LNCAP (cell line): ENCODE measurements around the gene KLRC3.

Experiments
- TF ChIP-seq, protein P1 (sequence below): fragments of 450-650 bp; IDR thresholded peaks from 2 replicates; pipeline ENCODE4 v1.5.1; 2017; ENCODE audit warnings: mild to moderate bottlenecking

Gene KLRC3

DNA sequence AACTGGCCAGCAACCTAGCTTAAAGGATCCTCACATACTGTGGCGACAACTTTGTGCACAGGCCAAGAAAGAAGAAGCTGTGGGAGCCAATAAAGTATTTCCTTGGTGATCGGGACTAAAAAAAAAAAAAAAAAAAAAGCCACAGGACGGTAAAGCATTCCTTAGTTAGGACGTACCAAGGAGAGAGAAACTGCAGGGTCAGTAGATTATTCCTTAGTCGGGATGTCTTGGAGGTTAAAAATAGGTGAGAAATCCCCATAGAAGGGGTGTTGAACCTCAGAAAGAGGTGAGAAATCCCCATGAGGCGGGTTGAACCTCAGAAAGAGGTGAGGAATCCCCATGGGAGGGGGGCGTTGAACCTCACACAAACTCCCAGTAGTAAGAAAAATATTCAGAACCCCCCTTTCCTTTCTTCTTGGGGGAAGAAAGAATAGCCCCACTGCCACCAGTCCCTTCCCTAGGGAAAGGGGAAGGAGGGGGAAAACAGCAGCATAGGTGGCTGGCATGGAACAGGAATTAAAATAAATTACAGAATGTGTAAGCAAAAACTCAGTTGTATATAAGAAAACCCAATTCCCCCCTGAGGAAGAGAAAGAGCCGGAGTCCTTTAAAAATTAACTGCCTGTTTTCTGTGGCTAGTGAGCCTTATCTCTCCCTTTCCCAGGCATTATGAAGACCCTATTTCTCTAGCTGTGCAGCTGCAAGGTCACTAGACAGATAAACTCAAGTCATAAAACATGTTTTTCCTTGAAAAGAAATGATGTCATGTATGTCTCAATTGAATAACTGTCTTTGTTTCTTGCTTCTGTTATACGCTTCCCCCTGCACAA lies 57.4 kb downstream of the KLRC3 start:
- TF ChIP-seq, protein P1, sequence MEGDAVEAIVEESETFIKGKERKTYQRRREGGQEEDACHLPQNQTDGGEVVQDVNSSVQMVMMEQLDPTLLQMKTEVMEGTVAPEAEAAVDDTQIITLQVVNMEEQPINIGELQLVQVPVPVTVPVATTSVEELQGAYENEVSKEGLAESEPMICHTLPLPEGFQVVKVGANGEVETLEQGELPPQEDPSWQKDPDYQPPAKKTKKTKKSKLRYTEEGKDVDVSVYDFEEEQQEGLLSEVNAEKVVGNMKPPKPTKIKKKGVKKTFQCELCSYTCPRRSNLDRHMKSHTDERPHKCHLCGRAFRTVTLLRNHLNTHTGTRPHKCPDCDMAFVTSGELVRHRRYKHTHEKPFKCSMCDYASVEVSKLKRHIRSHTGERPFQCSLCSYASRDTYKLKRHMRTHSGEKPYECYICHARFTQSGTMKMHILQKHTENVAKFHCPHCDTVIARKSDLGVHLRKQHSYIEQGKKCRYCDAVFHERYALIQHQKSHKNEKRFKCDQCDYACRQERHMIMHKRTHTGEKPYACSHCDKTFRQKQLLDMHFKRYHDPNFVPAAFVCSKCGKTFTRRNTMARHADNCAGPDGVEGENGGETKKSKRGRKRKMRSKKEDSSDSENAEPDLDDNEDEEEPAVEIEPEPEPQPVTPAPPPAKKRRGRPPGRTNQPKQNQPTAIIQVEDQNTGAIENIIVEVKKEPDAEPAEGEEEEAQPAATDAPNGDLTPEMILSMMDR = no peak

DNA sequence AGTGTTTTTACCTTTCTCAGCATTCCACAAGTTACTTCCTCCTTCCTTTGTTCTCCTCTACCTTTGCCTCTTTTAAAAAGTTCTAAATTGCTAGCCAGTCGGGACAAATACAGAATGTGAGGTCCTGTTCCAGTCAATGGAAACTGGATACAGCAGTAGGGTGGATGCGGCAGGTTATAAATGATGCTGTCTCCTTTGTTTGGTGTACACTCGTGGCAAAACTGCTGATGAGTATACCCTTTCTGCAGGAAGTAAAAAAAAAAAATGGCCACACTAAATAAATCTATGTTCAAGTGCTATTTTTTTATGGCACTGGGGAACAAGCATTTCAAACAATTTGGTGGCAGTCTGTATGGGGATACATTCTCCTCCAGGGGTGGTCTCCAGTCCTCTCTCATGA lies 58.1 kb downstream of the KLRC3 start:
- TF ChIP-seq, protein P1 = no peak
